Mesothelial cell of epicardium (in vitro differentiated cells): ENCODE measurements around the gene OTOA. TPM values are rescaled to one million over a fixed set of nuclear protein-coding genes. Genes with fewer than 3 reads are reported as not detected.

Experiments used
- DNase-seq, 2 experiments: peaks; one replicate each; pipeline ENCODE4 v3.0.0; 2021; ENCODE audit warnings: low spot score in 2 of 2; ENCODE audit not compliant: unreplicated experiment in 2 of 2
- H3K27ac Mint-ChIP-seq: 2 replicates; pipeline ENCODE4 v1.8.0; 2021; ENCODE audit warnings: mixed read lengths
- H3K27me3 Mint-ChIP-seq: 2 replicates; pipeline ENCODE4 v1.8.0; 2021; ENCODE audit warnings: low read depth, mixed read lengths
- H3K36me3 Mint-ChIP-seq: 2 replicates; pipeline ENCODE4 v1.8.0; 2021; ENCODE audit warnings: mixed read lengths
- H3K4me1 Mint-ChIP-seq: 2 replicates; pipeline ENCODE4 v1.8.0; 2021; ENCODE audit warnings: mixed read lengths
- H3K4me3 Mint-ChIP-seq: 2 replicates; pipeline ENCODE4 v1.8.0; 2021; ENCODE audit warnings: mild to moderate bottlenecking, moderate library complexity, mixed read lengths
- H3K9me3 Mint-ChIP-seq: 2 replicates; pipeline ENCODE4 v1.8.0; 2021; ENCODE audit warnings: mixed read lengths
- CTCF ChIP-seq: fragments of 200-600 bp; sonication (generic); IDR thresholded peaks from one replicate; pipeline ENCODE4 v1.5.0; 2021; ENCODE audit warnings: antibody characterized with exemption; ENCODE audit not compliant: unreplicated experiment
- total RNA-seq: library from RNA; stranded (reverse); gene quantifications from 3 replicates; pipeline ENCODE4 v1.2.1, GENCODE V29; 2021

OTOA gene
- total RNA-seq, 1 donor from 2014 or later, result 0.25 TPM

- Mint-ChIP-seq H3K27me3 (no peaks in the 10 kb centered on the region), H3K4me3 (no peak overlapping the region), H3K4me1 (peaks cover 2% of the 10 kb centered on the region), H3K27ac (no peak overlapping the region), H3K9me3 (no peaks in the 10 kb centered on the region), H3K36me3 (peaks cover 4% of the 10 kb centered on the region)
- DNase-seq, result no peak
- no peak for TF ChIP-seq CTCF
Observed at GRCh38 chr16:21643785-21644184, 20.0 kb upstream of the OTOA start.

- H3K27me3 Mint-ChIP-seq, result no peaks in the 10 kb centered on the region
- no peaks in the 10 kb centered on the region for H3K9me3 Mint-ChIP-seq
- DNase-seq, result no peak
- no peak for TF ChIP-seq CTCF
- peaks cover 4% of the 10 kb centered on the region for H3K36me3 Mint-ChIP-seq
- no peak overlapping the region for H3K4me3 Mint-ChIP-seq
- H3K4me1 Mint-ChIP-seq, result peaks cover 2% of the 10 kb centered on the region
- H3K27ac Mint-ChIP-seq, result no peak overlapping the region
Observed at GRCh38 chr16:21644674-21645073, 19.1 kb upstream of the OTOA start.

GRCh38 chr16:21645261-21645721 lies 18.5 kb upstream of the OTOA start:
- Mint-ChIP-seq H3K4me1 (peaks cover 2% of the 10 kb centered on the region), H3K27ac (no peak overlapping the region), H3K27me3 (no peaks in the 10 kb centered on the region), H3K36me3 (peaks cover 4% of the 10 kb centered on the region), H3K4me3 (no peak overlapping the region), H3K9me3 (no peaks in the 10 kb centered on the region)
- no peak for TF ChIP-seq CTCF
- no peak for DNase-seq

GRCh38 chr16:21646091-21646490 lies 17.7 kb upstream of the OTOA start:
- Mint-ChIP-seq H3K27ac (peak overlapping the region; percentile 30), H3K27me3 (no peaks in the 10 kb centered on the region), H3K4me1 (peaks cover 2% of the 10 kb centered on the region), H3K4me3 (no peak overlapping the region), H3K9me3 (no peaks in the 10 kb centered on the region), H3K36me3 (peaks cover 4% of the 10 kb centered on the region)
- no peak for TF ChIP-seq CTCF
- no peak for DNase-seq

DNA sequence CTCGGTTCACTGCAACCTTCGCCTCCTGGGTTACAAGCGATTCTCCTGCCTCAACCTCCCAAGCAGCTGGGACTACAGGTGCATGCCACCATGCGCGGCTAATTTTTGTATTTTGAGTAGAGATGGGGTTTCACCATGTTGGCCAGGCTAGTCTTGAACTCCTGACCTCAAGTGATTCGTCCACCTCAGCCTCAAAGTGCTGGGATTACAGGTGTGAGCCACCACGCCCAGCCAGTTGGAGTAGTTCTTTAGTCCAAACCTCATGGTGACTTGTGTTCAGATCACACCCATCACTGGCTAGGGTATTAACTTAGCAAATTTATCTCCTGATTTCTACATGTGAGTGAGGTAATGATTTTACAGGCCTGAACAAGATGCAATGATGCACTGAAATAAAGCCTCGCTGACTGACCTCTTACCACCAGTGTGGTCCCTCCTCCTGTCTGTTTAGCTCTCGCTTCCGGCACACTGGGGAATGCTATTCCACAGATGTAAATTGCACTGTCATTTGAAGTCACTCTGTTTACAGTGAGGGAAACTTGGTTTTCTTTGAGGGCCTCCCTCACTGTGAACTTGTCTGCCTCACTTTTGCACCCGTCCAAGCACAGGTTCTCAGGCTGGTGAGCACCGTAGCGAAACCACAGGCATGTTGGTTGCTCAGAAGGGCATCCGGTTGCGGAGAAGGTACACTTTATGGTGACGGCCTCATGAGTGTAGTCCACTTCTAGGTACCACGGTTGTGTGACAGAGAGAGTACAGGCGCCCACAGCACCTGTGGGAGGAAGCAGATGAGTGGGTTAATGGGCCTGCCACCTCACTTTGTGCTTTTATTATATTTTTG lies 16.8 kb upstream of the OTOA start:
- Mint-ChIP-seq H3K27me3 (no peaks in the 10 kb centered on the region), H3K27ac (no peak overlapping the region), H3K4me3 (no peak overlapping the region), H3K4me1 (peaks cover 2% of the 10 kb centered on the region), H3K9me3 (no peaks in the 10 kb centered on the region), H3K36me3 (peaks cover 4% of the 10 kb centered on the region)
- TF ChIP-seq CTCF, result no peak
- DNase-seq, result no peak
